Measurements from ENCODE around the gene CASR. TPM values are rescaled to one million over a fixed set of nuclear protein-coding genes. Genes with fewer than 3 reads are reported as not detected.

Gene CASR
- polyA plus RNA-seq, 1 of the 3 experiments (the other 2 are of a cell fraction) = not detected

DNA sequence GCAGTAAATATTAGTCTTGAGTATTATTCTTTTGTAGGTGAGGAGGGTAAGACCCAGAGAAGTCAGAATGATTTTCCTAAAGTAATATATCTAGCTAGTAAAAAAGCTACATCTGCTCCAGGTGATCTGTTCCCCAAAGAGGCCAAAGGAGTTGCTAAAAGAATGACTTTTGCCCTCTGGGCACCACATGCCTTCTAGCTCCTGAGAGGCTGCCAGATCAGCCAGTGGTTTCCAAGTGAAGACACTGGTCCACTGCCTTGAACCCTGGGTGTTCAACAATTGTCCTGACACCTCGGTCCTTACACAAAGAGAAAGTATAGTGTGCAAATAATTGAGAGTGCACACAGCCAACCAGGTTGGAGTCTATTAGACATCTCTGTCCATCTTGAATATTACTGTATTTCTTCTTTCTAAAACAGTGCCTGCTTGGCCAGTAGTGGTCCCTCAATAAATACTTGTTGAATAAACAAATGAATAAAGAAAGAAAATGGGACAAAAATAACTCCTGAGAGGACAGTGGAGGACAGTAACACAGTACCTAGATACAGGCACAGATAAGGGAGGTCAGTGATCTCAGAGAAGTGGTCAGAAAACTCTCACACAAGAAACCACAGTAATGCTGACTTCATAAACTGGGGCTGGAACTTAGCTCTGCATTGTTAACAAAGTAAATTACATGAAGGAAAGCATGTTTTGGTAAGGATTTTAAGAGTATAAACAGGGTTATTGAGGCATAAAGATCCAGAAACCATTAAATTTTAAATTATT is 85.0 kb downstream of the CASR start:
- Histone ChIP-seq H3K79me2 (ENCODE audit: insufficient read depth) (no peaks in the 10 kb centered on the region), H3K4me3 (ENCODE audit: low read depth in 2 of 2, low read length in 1 of 2) (no peak overlapping the region), H2AFZ (ENCODE audit: low read depth) (no peak overlapping the region), H4K20me1 (ENCODE audit: insufficient read depth) (no peaks in the 10 kb centered on the region), H3K36me3 (replicated peaks in 1 of 2; ENCODE audit: control insufficient read depth in 1 of 2, insufficient read depth in 2 of 2, low read length in 1 of 2) (no peaks in the 10 kb centered on the region), H3K27me3 (ENCODE audit: insufficient read depth) (no peaks in the 10 kb centered on the region; the same call in 1 of the 2 replicates), H3F3A (replicated peaks; ENCODE audit: insufficient read depth) (no peaks in the 10 kb centered on the region), H3K9me2 (no peaks in the 10 kb centered on the region), H3K4me1 (ENCODE audit: control insufficient read depth in 1 of 2, insufficient read depth in 2 of 2, low read depth in 1 of 2, low read length in 1 of 2) (no peaks in the 10 kb centered on the region), H3K27ac (ENCODE audit: low read depth in 2 of 2, low read length in 1 of 2) (no peak overlapping the region), H3K9ac (no peak overlapping the region), H3K4me2 (no peak overlapping the region), H3K9me3 (no peaks in the 10 kb centered on the region)
- POLR2A ChIA-PET = no interaction called here
- 0% methylated on average over 1 of the region's 1 CpG for WGBS (ENCODE audit: low lambda C conversion rate)
- DNase-seq = no peak
- TF ChIP-seq MEF2A (IDR thresholded peaks at IDR 0.05; ENCODE audit: borderline replicate concordance, low read depth) (no peak), TAF1 (IDR thresholded peaks at IDR 0.05; ENCODE audit: borderline replicate concordance, low read depth, low read length) (no peak), EZH2phosphoT487 (IDR thresholded peaks at IDR 0.05; ENCODE audit: borderline replicate concordance, low read depth) (no peak), ELF1 (IDR thresholded peaks at IDR 0.05) (no peak)
- TF ChIP-seq, protein P1, sequence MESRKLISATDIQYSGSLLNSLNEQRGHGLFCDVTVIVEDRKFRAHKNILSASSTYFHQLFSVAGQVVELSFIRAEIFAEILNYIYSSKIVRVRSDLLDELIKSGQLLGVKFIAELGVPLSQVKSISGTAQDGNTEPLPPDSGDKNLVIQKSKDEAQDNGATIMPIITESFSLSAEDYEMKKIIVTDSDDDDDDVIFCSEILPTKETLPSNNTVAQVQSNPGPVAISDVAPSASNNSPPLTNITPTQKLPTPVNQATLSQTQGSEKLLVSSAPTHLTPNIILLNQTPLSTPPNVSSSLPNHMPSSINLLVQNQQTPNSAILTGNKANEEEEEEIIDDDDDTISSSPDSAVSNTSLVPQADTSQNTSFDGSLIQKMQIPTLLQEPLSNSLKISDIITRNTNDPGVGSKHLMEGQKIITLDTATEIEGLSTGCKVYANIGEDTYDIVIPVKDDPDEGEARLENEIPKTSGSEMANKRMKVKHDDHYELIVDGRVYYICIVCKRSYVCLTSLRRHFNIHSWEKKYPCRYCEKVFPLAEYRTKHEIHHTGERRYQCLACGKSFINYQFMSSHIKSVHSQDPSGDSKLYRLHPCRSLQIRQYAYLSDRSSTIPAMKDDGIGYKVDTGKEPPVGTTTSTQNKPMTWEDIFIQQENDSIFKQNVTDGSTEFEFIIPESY (IDR thresholded peaks at IDR 0.05; ENCODE audit: borderline replicate concordance, low read depth) = no peak
- CTCF ChIA-PET = interaction anchor here (0.6 to 1.6 kb wide), 2 partner anchors 10 to 78 kb away, joined by 3 to 4 read pairs; no protein-coding TSS in a partner anchor

DNA sequence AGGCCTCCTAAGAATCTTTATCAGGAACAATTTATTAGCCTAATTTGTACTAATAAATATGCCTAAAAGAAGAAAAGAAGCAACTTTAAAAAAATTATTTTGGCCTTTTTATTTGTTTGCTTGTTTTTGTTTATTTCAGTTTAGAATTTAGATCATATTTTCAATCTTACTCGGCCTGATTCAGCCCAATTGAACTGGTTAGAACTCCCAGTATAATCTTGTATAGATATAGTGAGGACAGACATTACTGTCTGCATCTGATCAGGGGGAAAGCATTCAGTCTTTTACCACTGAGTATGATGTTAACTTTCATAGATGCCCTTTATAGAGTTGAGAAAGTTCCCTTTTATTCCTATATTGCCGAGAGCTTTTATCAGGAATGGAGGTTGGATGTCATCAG is 85.6 kb downstream of the CASR start:
- no peaks in the 10 kb centered on the region for H4K20me1 ChIP-seq (ENCODE audit: insufficient read depth)
- no peak overlapping the region for H3K27ac ChIP-seq (ENCODE audit: low read depth in 2 of 2, low read length in 1 of 2)
- H3K36me3 ChIP-seq (replicated peaks in 1 of 2; ENCODE audit: control insufficient read depth in 1 of 2, insufficient read depth in 2 of 2, low read length in 1 of 2) = no peaks in the 10 kb centered on the region
- H3K9me3 ChIP-seq = no peaks in the 10 kb centered on the region
- TF ChIP-seq FOSL2 (IDR thresholded peaks at IDR 0.05; ENCODE audit: borderline replicate concordance, low read depth) (no peak), RFX5 (IDR thresholded peaks at IDR 0.05; ENCODE audit: low read length) (no peak), GABPA (IDR thresholded peaks at IDR 0.05; ENCODE audit: low read depth) (no peak), FOXM1 (IDR thresholded peaks at IDR 0.05; ENCODE audit: low read depth) (no peak), JUND (IDR thresholded peaks at IDR 0.05) (no peak), TEAD4 (IDR thresholded peaks at IDR 0.05; ENCODE audit: borderline replicate concordance, insufficient read depth) (no peak), FOXJ3 (CRISPR knock-in tag; IDR thresholded peaks at IDR 0.05) (no peak), MXI1 (IDR thresholded peaks at IDR 0.05; ENCODE audit: low read depth, low read length) (no peak)
- TF ChIP-seq, protein P2, sequence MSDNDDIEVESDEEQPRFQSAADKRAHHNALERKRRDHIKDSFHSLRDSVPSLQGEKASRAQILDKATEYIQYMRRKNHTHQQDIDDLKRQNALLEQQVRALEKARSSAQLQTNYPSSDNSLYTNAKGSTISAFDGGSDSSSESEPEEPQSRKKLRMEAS (IDR thresholded peaks at IDR 0.05; ENCODE audit: low read depth) = no peak
- TF ChIP-seq, protein P3, sequence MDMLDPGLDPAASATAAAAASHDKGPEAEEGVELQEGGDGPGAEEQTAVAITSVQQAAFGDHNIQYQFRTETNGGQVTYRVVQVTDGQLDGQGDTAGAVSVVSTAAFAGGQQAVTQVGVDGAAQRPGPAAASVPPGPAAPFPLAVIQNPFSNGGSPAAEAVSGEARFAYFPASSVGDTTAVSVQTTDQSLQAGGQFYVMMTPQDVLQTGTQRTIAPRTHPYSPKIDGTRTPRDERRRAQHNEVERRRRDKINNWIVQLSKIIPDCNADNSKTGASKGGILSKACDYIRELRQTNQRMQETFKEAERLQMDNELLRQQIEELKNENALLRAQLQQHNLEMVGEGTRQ (IDR thresholded peaks at IDR 0.05; ENCODE audit: borderline replicate concordance, low read depth, low read length) = no peak
- TF ChIP-seq, protein P1 (IDR thresholded peaks at IDR 0.05; ENCODE audit: borderline replicate concordance, low read depth) = no peak
- no peak overlapping the region for H2AFZ ChIP-seq (ENCODE audit: low read depth)
- H3K79me2 ChIP-seq (ENCODE audit: insufficient read depth) = no peaks in the 10 kb centered on the region
- H3K4me3 ChIP-seq (ENCODE audit: low read depth in 2 of 2, low read length in 1 of 2) = no peak overlapping the region
- no peaks in the 10 kb centered on the region for H3K9me2 ChIP-seq
- H3K27me3 ChIP-seq (ENCODE audit: insufficient read depth) = no peaks in the 10 kb centered on the region; the same call in 1 of the 2 replicates
- ChIA-PET CTCF (interaction anchor here (1.6 kb wide), 1 partner anchor 10 kb away, joined by 4 read pairs; no protein-coding TSS in a partner anchor), POLR2A (no interaction called here)
- DNase-seq = no peak
- H3F3A ChIP-seq (replicated peaks; ENCODE audit: insufficient read depth) = no peaks in the 10 kb centered on the region
- H3K4me2 ChIP-seq = no peak overlapping the region
- H3K4me1 ChIP-seq (ENCODE audit: control insufficient read depth in 1 of 2, insufficient read depth in 2 of 2, low read depth in 1 of 2, low read length in 1 of 2) = no peaks in the 10 kb centered on the region
- no peak overlapping the region for H3K9ac ChIP-seq
- WGBS (ENCODE audit: low lambda C conversion rate) = 8% methylated on average over 2 of the region's 2 CpGs
